GM19025 (cell line): ENCODE data around the gene AP4B1.
A peak's percentile ranks its signal among the peaks of the same experiment; 100 is the strongest.

Source experiments
- ATAC-seq: cut with Tn5 transposase; IDR thresholded peaks from one replicate; pipeline ENCODE4 v1.9.1; 2021; ENCODE audit warnings: mild to moderate bottlenecking, low read depth, moderate library complexity; ENCODE audit not compliant: unreplicated experiment

Gene AP4B1

DNA sequence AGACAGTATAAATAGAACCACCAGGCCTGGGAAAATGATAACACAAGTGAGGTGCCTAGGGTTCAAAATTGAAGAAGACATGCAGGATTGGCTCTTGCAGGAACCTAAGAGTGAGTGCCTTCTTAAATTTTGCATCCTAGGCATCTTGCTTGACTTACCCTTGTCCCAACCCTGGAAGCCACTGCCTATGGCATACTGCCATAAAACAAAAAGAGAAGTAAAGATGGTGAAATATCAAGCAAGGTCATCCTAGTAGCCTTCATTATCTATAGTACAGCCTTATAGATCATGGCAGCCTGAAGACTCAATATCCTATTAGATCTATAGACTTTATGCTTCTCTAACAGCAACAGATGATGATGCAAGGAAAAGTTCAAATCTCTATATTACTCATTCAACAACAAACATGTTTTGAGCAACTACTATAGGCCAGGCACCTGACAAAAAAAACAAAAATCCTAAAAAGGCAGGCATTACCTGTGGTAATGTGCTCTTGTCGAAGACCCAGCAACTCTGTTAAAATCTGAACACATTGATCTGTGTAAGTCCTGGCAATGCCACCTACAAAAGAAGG, 6.3 kb downstream of the AP4B1 start:
- no peak for ATAC-seq

DNA sequence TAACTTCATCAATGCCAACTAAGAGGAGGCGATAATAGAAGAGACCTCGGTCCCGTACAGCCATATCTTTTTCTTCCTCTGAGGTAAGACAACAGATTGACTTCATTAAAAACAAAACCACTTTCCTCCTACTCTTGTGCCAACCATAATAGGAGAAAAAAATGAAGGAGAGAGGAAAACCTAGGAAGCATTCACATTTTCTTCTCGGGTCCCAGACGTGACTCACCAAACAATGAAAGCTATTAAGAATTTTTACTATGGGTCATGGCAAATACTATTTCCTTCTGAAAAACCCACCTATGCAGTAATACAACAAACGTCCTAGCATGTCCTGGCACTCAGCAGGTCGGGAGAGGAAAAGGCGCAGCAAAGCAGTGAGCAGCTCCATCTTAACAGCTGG, 8.6 kb downstream of the AP4B1 start:
- no peak for ATAC-seq

DNA sequence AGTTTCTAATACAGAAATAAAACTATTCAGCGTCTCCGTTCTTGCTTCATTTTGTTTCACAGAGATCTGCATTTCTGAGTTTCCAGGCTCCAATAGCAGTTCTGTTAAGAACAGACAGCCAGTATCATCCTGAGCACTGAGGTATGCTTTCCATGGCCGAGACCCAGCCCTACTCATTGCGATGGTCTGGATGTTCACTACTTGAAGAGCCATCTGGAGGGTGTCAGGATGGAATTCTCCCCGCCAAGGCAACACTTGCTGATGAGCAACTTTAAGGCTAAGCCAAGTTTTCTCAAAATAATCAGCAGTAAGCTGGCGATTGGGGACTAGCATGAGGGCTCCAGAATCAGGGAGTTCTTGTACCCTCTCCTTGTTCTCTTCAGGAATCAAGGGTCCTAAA, 9.5 kb downstream of the AP4B1 start:
- ATAC-seq: no peak

DNA sequence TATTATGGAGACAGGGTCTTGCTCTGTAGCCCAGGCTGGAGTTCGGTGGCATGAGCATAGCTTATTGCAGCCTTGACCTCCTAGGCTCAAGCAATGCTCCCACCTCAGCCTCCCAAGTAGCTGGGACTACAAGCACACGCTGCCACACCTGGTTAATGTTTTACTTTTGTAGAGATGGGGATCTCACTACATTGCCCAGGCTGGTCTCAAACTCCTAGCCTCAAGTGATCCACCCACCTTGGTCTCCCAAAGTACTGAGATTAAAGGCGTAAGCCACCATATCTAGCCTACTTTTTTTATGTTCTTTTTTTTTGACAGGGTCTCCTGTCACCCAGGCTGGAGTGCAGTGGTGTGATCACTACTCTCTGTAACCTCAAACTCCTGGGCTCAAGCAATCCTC, 11.3 kb downstream of the AP4B1 start:
- ATAC-seq: no peak

DNA sequence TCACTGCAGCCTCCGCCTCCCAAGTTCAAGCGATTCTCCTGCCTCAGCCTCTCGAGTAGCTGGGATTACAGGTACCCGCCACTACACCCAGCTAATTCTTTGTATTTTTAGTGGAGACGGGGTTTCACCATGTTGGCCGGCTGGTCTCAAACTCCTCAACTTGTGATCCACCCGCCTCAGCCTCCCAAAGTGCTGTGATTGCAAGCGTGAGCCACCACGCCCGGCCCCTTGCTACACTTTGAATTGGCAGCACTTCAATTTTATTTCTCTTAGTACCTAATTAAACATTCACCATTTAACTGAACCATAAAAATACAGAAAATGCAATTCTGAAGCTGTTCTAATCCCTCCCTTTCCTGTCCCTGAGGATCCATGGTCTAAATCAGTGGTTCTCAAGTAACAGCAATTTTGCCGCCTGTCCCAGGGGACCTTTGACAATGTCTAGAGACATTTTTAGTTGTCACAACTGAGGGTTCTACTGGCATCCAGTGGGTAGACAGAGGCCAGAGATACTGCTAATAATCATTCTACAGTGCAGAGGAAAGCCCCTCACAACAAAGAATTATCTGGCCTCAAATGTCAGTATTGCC, 12.9 kb downstream of the AP4B1 start:
- ATAC-seq: no peak

DNA sequence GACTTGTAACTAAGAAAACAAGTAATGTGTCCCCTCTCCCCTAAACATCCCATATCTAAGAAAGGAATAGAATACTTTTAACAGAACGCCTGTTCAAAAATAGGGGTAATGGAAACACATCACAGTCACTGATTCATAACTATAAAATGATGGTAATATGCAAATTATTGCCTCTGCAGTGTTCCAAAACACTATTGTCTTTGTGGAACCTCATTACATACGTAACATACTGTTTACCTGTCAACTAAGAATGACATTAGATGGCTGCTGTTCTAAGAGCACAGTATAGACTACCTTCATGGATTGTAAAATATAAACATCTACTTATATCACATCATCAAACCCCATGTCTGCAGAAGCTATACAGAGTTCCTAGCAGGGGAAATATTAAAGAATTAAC, 13.8 kb downstream of the AP4B1 start:
- no peak for ATAC-seq

DNA sequence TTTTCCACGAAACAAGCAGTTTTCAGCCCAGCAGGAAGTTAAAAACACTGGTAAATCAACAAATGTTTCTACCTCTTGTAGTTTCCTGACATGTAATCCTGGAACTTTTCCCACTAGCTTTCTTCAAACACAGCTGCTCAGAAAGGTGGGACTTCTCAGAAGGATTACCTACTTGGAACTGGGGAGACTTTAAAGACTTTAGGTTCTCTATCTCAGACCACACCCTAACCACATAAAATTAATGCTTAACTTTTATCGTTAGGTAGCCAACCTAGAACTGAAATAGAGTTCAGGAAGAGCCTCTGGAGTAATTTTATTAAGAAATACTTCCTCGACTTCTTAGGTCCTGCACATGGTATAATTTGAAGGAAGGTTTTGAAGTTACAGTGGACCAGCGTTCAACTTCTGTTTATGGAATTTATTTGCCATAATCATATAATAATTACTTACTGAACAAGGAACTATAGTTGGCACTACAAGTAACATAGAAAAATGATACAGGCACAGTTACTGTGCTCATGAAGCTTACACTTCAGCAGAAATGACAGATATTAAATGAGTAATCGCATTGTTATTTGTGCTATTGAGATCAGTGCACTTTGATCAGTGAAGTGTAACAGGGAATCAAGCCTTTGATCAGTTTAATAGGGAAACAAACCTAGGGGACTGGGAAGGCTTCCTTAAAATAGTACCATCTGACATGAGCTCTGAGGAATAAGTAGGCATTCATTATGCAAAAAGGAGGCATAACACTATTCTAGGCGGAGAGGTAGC, 17.0 kb downstream of the AP4B1 start, which contains the start of gene BCL2L15:
Gene BCL2L15, minus strand, starts transcription at position 180 of the 774 bp plus-strand sequence. CDS start 206 bp downstream, outside the sequence.
- ATAC-seq: no peak

DNA sequence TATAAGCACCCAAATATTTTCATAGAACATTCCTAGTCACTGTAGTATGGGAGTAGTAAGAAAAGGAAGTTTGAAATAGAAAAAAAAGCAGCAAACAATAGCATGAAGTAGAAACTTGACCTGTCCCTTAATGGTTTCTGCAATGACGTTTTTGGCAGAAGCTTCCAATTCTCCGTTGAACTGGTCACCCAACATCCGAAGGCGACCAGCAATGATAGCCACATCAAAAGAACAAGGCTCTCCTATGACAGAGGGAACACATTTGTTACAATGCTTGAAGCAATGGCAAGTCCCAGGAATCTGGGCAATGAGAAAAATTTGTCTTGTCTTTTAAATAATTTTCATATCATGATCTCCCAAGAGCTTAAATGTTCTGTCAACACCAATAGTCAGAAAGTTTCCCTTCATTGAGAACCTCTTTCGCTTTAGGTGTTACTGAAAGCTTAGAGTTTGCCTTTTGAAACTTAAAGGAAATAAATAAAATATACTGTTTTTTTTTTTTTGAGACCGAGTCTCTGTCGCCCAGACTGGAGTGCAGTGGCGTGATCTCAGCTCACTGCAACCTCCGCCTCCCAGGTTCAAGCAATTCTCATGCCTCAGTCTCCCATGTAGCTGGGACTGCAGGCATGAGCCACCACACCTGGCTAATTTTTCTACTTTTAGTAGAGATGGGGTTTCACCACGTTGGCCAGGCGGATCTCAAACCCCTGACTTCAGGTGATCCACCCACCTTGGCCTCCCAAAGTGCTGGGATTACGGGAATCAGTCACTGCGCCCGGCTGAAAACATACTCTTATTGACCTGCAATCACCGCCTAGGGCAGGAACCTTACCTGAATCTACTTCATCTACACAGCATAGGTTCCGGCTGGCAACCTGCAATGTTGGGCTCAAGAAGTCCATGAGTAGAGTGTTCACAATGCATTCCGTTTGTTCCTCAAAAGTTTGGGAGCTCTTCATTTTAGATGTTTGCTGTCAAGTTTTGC, 17.9 kb downstream of the AP4B1 start:
- no peak for ATAC-seq

DNA sequence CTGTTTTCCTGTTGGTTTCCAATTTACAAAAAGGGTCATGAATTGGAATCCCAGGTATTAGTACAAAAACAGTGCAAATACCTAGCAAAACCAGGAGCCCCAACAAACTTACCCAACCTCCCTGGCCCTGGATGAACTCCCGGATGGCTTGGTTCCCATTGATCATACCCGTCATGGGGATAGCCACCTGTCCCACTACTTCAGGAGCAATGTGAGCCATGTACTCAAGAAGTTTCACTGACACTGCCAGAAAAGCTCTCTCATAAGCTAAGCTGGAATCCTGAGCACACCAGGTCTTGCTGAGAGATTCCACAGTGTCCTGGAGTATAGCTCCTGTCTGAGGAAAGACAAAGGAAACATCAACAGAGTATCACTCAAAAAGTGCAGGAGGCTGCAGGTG, 22.9 kb downstream of the AP4B1 start:
- ATAC-seq: no peak

DNA sequence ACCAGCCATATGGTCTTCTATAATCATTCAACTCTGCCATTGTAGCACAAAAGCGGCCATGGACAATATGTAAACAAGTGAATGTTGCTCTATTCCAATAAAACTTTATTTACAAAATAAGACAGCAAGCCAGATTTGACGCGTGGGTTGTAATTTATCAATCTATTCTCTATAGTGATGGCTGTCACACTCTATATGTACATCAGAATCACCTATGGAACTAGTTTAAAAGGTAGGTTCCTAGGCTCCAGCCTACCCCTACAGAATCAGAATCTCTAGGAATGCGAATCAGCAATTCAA, 24.9 kb downstream of the AP4B1 start:
- no peak for ATAC-seq

DNA sequence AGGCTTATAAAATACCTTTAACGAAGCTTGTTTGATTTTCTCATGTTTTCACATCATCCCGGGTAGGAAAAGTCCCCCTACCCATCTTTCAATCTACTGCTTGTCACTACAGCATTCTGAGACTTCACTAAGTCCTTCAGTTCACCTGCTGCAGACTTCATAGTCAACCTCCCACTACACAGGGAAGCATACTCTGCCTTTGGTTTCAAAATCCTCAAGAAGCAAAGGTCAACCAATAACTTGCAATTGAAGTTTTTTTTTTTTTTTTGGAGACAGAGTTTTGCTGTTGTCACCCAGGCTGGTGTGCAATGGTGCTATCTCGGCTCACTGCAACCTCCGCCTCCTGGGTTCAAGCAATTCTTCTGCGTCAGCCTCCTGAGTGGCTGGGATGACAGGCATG, 28.4 kb downstream of the AP4B1 start:
- ATAC-seq: no peak

DNA sequence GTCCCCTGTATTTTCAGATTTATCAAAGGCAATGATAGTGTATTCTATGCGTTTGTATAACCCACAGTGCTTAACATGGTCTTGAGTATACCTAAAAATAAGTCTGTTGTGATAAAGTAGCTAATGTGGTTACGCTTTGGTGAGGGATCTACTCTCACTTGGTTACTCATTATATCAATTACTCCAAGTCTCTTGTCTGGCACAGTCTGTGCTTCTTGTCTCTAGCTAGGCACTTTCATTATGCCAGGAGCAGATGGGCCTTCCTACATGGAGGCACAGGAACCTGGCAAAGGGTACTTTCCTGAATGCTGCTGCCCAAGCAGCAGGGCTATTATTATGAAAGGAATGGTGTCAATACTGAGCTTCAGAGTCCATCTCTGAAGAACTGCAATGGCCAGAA, 28.9 kb downstream of the AP4B1 start:
- peak; percentile 34 for ATAC-seq

DNA sequence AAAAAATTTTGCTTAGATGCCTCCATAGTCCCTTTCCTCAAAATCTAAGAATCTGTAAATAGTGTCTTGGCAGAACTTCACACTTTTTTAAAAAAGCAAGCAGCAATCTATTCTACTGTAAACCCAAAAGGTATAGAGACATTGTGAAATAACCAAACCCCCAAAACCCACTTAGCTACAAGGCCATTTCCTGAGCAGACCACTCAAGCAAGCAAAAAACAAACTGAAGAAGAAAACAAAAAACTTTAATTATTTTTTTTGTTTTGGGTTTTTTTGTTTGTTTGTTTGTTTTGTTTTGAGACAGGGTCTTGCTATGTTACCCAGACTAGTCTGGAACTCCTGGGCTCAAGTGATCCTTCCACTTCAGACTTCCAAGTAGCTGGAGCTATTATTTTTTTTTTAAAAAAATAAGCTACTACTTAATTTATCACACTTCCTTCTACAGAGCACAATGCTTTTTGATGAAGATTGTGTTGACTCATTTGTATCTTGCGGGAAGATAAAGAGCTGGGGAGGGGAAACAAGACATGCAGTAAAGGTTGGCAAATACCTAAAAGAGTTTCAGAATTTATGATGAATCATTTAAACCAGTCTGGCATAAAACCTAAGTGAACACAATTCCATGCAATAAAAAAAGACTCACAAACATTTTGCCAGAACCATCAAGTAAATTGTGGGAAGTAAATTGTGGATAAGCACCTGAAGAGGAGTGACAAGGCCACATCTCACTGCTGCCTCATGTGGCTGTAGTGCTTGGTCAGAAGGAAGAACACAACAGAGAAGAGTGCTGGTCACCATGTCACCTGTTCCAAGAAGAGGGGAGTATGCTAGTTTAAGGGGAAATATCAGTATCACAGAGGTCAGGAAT, 30.4 kb downstream of the AP4B1 start:
- no peak for ATAC-seq

DNA sequence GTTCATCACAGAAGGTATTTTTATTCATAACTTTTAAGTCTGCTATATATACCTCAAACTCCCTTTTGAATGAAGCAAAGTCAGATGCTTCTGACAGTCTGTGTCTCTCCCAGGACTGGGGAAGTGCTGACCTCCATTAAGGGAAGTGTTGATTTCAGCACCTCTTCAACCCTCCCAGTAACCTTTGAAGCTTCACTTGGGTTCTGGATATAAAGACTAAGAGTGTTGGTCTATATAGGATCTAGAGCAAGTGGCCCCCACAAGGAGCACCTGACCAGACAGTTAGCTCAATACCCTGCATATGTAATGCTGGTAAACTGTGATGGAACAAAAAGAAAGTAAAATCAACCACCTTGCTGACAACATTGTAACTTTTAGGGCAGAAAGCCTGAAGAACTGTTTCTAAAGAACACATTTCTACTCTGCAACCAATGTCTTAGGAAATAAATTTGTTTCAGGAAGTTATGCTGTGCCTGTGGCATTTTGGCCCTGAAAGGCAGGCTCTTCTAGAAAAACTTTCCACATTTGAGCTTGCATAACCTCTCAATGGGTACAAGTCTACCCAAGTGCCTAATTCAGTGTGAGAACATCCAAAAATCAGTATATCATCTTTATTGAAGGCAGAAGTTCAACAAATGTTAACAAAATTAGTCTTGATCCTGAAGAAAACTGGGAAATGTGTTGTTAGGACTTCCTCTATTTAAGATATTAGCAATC, 32.2 kb downstream of the AP4B1 start:
- no peak for ATAC-seq

DNA sequence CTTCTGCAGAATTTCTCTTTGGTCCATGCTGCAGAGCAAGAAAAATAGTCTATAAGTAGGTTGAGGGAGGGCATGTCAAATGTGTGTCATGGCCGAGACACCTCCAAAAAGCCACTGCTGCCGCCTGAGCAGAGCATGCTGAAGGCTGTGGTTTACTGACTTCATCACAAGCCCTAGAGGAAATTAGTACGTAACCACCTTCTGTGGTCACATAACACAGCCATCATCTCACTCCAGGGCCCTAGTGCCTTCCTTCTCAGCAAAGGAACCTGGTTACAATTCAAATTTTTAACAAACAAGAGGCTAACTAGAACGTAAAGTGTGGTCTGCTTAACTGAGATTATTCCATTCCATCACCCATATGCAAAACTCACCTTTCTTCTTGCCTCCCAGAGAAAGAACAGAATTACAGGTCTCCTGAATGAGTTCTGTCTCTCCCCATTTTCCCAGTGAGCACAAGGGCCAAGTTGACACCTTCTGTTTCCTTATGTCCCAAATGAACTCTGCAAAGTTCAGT, 32.9 kb downstream of the AP4B1 start, which contains the start of gene PTPN22:
Gene PTPN22, minus strand, starts transcription at position 116 of the 517 bp plus-strand sequence.
- peak; percentile 89 for ATAC-seq

DNA sequence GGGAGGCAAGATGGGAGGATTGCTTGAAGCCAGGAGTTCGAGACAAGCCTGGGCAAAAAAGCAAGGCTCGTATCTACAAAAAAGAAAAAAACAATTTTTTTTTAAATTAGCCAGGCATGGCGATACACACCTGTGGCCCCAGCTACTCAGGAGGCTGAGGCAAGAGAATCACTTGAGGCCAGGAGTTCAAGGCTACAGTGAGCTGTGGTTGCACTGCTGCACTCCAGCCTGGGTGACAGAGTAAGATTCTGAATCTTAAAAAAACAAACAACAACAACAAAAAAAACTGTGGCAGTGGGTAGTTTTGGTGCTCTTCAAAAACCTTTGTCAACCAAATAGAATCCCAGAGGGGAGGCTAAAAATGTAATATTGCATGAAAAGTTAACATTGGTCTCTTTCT, 33.8 kb downstream of the AP4B1 start:
- no peak for ATAC-seq

DNA sequence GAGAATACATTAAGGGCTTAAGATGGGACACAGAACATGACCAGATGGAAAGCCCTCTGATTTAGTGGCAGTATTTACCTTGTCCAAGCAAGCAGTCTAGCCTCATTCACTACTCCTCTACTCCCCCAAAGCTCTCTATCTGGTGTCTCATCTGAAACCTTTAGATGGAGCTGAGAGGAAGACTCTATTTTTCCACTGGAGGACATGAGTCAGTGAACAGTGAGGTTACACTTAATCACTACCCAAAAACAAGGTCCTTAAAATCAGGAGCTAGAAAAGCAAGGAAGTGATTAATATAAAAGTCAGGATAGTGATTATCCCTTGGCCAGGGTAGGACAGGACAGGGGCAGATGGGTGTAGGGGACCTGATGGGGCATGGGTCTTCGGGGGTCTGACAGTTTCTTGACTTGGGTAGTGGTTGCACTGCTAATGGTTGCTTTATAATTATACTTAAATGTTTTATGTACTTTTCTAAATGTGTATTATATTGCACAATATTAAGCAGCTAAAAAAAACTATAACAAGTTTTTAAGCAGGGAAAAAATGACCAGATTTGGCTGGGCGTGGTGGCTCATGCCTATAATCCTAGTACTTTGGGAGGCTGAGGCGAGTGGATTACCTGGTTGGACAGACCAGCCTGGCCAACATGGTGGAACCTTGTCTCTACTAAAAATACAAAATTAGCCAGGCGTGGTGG, 36.1 kb downstream of the AP4B1 start:
- no peak for ATAC-seq

DNA sequence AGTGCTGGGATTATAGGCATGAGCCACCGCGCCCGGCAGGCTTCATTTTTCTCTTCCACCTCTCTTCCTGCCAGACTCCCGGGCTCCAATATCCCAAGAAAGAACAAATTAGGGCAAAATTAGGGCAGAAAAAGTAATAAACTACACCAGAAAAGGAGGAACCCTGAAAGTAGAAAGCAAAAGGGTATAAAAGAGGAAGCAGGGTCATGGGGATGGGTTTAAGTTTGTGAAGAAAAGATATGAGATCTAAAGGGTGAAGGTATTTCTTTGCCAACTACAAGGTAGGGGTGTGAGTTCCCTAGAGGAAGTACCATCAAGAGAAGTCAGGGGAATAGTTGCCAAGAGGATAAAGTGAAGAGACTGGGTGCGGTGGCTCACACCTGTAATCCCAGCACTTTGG, 43.0 kb downstream of the AP4B1 start:
- no peak for ATAC-seq
